HG03066 (cell line): Measurements from ENCODE around the gene TTC7B.

ENCODE experiments used
- ATAC-seq: cut with Tn5 transposase; IDR thresholded peaks from one replicate; pipeline ENCODE4 v1.9.1; 2021; ENCODE audit warnings: low read depth; ENCODE audit not compliant: unreplicated experiment

Gene TTC7B

GRCh38 chr14:90630171-90630806, 185.9 kb downstream of the TTC7B start:
- no peak for ATAC-seq

GRCh38 chr14:90629471-90629870, 186.8 kb downstream of the TTC7B start:
- no peak for ATAC-seq

- no peak for ATAC-seq
Observed at GRCh38 chr14:90628825-90629224, 187.4 kb downstream of the TTC7B start.

GRCh38 chr14:90627478-90627877, 188.8 kb downstream of the TTC7B start:
- ATAC-seq, result no peak

GRCh38 chr14:90626550-90626949, 189.7 kb downstream of the TTC7B start:
- ATAC-seq, result no peak

- ATAC-seq, result no peak
Observed at GRCh38 chr14:90625445-90625844, 190.8 kb downstream of the TTC7B start.

- ATAC-seq, result no peak
Observed at GRCh38 chr14:90624732-90625400, 191.4 kb downstream of the TTC7B start.

GRCh38 chr14:90624227-90624626, 192.0 kb downstream of the TTC7B start:
- ATAC-seq, result no peak

GRCh38 chr14:90621201-90621600, 195.0 kb downstream of the TTC7B start:
- ATAC-seq, result no peak

- no peak for ATAC-seq
Observed at GRCh38 chr14:90620568-90621077, 195.6 kb downstream of the TTC7B start.

GRCh38 chr14:90619911-90620310, 196.3 kb downstream of the TTC7B start:
- ATAC-seq, result no peak

- ATAC-seq, result no peak
Observed at GRCh38 chr14:90617961-90618360, 198.3 kb downstream of the TTC7B start.

- ATAC-seq, result no peak
Observed at GRCh38 chr14:90616881-90617280, 199.3 kb downstream of the TTC7B start.

- no peak for ATAC-seq
Observed at GRCh38 chr14:90616313-90616712, 199.9 kb downstream of the TTC7B start.

GRCh38 chr14:90615517-90616060, 200.6 kb downstream of the TTC7B start:
- no peak for ATAC-seq

- ATAC-seq, result no peak
Observed at GRCh38 chr14:90614696-90615516, 201.3 kb downstream of the TTC7B start.

GRCh38 chr14:90613997-90614396, 202.2 kb downstream of the TTC7B start:
- no peak for ATAC-seq

GRCh38 chr14:90613453-90613852, 202.8 kb downstream of the TTC7B start:
- no peak for ATAC-seq

GRCh38 chr14:90612801-90613200, 203.4 kb downstream of the TTC7B start:
- no peak for ATAC-seq

- no peak for ATAC-seq
Observed at GRCh38 chr14:90611936-90612335, 204.3 kb downstream of the TTC7B start.

GRCh38 chr14:90611501-90611900, 204.7 kb downstream of the TTC7B start:
- ATAC-seq, result no peak
